ENCODE measurements around the gene TTC19. TPM values are rescaled to one million over a fixed set of nuclear protein-coding genes. Genes with fewer than 3 reads are reported as not detected.

TTC19 gene
- total and polyA plus RNA-seq, 2 experiments from 2014 or later = 30.3 to 93.5 TPM

- no peak for TF ChIP-seq ZNF462 (CRISPR knock-in tag; IDR thresholded peaks at IDR 0.05)
- no peak for TF ChIP-seq STAT1 (IDR thresholded peaks at IDR 0.05; ENCODE audit: unreplicated experiment)
- TF ChIP-seq JUNB (IDR thresholded peaks at IDR 0.05; ENCODE audit: unreplicated experiment) = no peak
Measured at GRCh38 chr17:15969463-15969862, 30.2 kb upstream of the TTC19 start (continued).

- peaks cover 47% of the 10 kb centered on the region for H3K4me1 Mint-ChIP-seq
- peaks cover 20% of the 10 kb centered on the region for H3K4me1 ChIP-seq (ENCODE audit: insufficient read depth)
- no peak overlapping the region for H3K4me2 ChIP-seq
- peaks cover 9% of the 10 kb centered on the region for H3F3A ChIP-seq (replicated peaks; ENCODE audit: low read depth)
- no peak overlapping the region for H3K4me3 ChIP-seq
- H3K27ac ChIP-seq (ENCODE audit: low read depth) = no peak overlapping the region
- ATAC-seq (no peak), DNase-seq (ENCODE audit: low spot score) (no peak)
- H3K9me3 Mint-ChIP-seq = no peaks in the 10 kb centered on the region
- peaks cover 14% of the 10 kb centered on the region for H3K36me3 Mint-ChIP-seq (ENCODE audit: low read depth)
- no peaks in the 10 kb centered on the region for H3K27me3 ChIP-seq (ENCODE audit: insufficient read depth)
- H3K27me3 Mint-ChIP-seq (ENCODE audit: insufficient read depth, low read depth, poor library complexity) = peaks cover 7% of the 10 kb centered on the region
- H3K79me2 ChIP-seq (replicated peaks; ENCODE audit: insufficient read depth) = no peaks in the 10 kb centered on the region; the same call in 1 of the 2 replicates
- no peak overlapping the region for H2AFZ ChIP-seq
- H3K36me3 ChIP-seq (ENCODE audit: insufficient read depth) = no peaks in the 10 kb centered on the region
- H3K9me2 ChIP-seq (ENCODE audit: insufficient read depth) = 0 out of 2 replicates have a peak, but pooled peaks cover 7% of the 10 kb centered on the region
- H3K4me3 Mint-ChIP-seq = no peak overlapping the region
- no peaks in the 10 kb centered on the region for H4K20me1 ChIP-seq (replicated peaks; ENCODE audit: insufficient read depth)
- H3K27ac Mint-ChIP-seq = no peak overlapping the region
- no peak for TF ChIP-seq STAT1 (IDR thresholded peaks at IDR 0.05; ENCODE audit: unreplicated experiment)
- no peak for TF ChIP-seq ETS1 (IDR thresholded peaks at IDR 0.05)
- TF ChIP-seq ZNF462 (CRISPR knock-in tag; IDR thresholded peaks at IDR 0.05) = no peak
- no peak for TF ChIP-seq CREB1 (CRISPR knock-in tag; IDR thresholded peaks at IDR 0.05; ENCODE audit: low read depth)
- no peak for TF ChIP-seq ZNF331 (CRISPR knock-in tag; IDR thresholded peaks at IDR 0.05; ENCODE audit: low read depth)
- TF ChIP-seq ZNF114 (CRISPR knock-in tag; IDR thresholded peaks at IDR 0.05) = no peak
- TF ChIP-seq JUNB (IDR thresholded peaks at IDR 0.05; ENCODE audit: unreplicated experiment) = no peak
- TF ChIP-seq EZH2 (IDR thresholded peaks at IDR 0.05; ENCODE audit: low read depth, unreplicated experiment) = no peak
Measured at GRCh38 chr17:15970500-15970899, 29.1 kb upstream of the TTC19 start.
